ENCODE data around the gene RASAL1. TPM values are rescaled to one million over a fixed set of nuclear protein-coding genes. Genes with fewer than 3 reads are reported as not detected.

The RASAL1 gene
- total RNA-seq: not detected in 2 replicates

GRCh38 chr12:113135178-113136127 lies at the start of gene RASAL1:
TSS of gene RASAL1 (minus strand) at chr12:113135761. CDS start at chr12:113135462, 299 bp downstream.

GRCh38 chr12:113149361-113150150 lies 14.0 kb upstream of the RASAL1 start, which contains the start of gene CFAP73:
TSS of gene CFAP73 (plus strand) at chr12:113149724. CDS start at chr12:113149858, 134 bp downstream.

GRCh38 chr12:113056631-113057488 lies 78.7 kb downstream of the RASAL1 start, which contains the start of gene DTX1:
TSS of gene DTX1 (plus strand) at chr12:113056730. CDS start at chr12:113058193, 1,463 bp downstream.

Other genes starting within 250 kb of the RASAL1 start
- 0.75 and 5.3 TPM in 2 replicates for gene OAS1, start 228.8 kb downstream of the RASAL1 start, total RNA-seq
- gene OAS3, start 197.3 kb downstream of the RASAL1 start, total RNA-seq: 5.0 and 6.3 TPM in 2 replicates
- 11.3 and 12.3 TPM in 2 replicates for gene OAS2, start 157.2 kb downstream of the RASAL1 start, total RNA-seq
- not detected in 2 replicates for gene DTX1, start 79.0 kb downstream of the RASAL1 start, total RNA-seq
- gene CFAP73, start 14.0 kb upstream of the RASAL1 start, total RNA-seq: not detected in 2 replicates
- 25.9 and 34.0 TPM in 2 replicates for gene DDX54, start 49.7 kb upstream of the RASAL1 start, total RNA-seq
- gene RITA1, start 50.0 kb upstream of the RASAL1 start, total RNA-seq: 11.1 and 12.6 TPM in 2 replicates
- 20.9 and 31.3 TPM in 2 replicates for gene TPCN1, start 85.7 kb upstream of the RASAL1 start, total RNA-seq
- gene SLC8B1, start 199.3 kb upstream of the RASAL1 start, total RNA-seq: 7.3 and 10.4 TPM in 2 replicates
- 31.6 and 46.9 TPM in 2 replicates for gene PLBD2, start 222.8 kb upstream of the RASAL1 start, total RNA-seq

All from aortic smooth muscle cell (primary cell).